ENCODE measurements around the gene MOB3A. TPM values are rescaled to one million over a fixed set of nuclear protein-coding genes. Genes with fewer than 3 reads are reported as not detected.
"Not testable (repeated sequence)": the region's sequence is repeated elsewhere in the genome, so short reads cannot be mapped to it uniquely, and the experiment has no call there.

Gene MOB3A
- total RNA-seq, 2 donors from 2014 or later = 20.9 to 21.8 TPM

DNA sequence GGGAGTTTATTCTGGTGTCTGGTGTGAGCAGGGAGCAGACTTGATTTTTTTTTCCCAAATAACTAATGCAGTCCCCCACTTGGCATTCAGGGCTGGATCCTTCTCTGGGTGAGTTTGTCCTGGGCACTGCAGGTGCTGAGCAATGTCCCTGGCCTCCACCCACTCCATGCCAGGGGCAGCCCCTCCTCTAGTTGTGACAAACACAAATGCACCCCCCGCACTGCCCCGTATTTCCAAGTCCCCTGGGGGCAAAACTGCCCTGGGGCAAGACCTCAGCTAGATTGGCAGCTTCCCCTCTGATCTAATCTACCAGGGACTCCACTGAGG, 6.4 kb downstream of the MOB3A start:
- Histone ChIP-seq H3K9me3 (ENCODE audit: control insufficient read depth, low read length) (no peaks in the 10 kb centered on the region), H3K36me3 (ENCODE audit: control insufficient read depth, insufficient read depth, low read length) (no peaks in the 10 kb centered on the region), H3K4me1 (ENCODE audit: control insufficient read depth, insufficient read depth, low read length) (no peaks in the 10 kb centered on the region), H3K27me3 (ENCODE audit: control insufficient read depth, insufficient read depth, low read length, poor library complexity, severe bottlenecking) (no peaks in the 10 kb centered on the region), H3K9ac (ENCODE audit: extremely low read depth, low read length, poor library complexity, severe bottlenecking) (no peak overlapping the region), H3K4me3 (ENCODE audit: low read length) (no peak overlapping the region), H3K27ac (ENCODE audit: low read depth, low read length) (no peak overlapping the region)
- no peaks in the 10 kb centered on the region for H3K4me1 Mint-ChIP-seq
- no peaks in the 10 kb centered on the region for H3K9me3 Mint-ChIP-seq
- TF ChIP-seq CTCF (conservative IDR thresholded peaks at IDR 0.05) = no peak
- no peak overlapping the region for H3K27ac Mint-ChIP-seq
- H3K36me3 Mint-ChIP-seq (ENCODE audit: low read depth) = peaks cover 13% of the 10 kb centered on the region
- H3K4me3 Mint-ChIP-seq = no peak overlapping the region
- no peaks in the 10 kb centered on the region for H3K27me3 Mint-ChIP-seq (ENCODE audit: insufficient read depth)
- no peak for DNase-seq
- WGBS, 2 experiments (ENCODE audit: insufficient coverage in 1 of 2, insufficient read length in 1 of 2) = 90 to 92% methylated on average over 2 of the region's 2 CpGs

DNA sequence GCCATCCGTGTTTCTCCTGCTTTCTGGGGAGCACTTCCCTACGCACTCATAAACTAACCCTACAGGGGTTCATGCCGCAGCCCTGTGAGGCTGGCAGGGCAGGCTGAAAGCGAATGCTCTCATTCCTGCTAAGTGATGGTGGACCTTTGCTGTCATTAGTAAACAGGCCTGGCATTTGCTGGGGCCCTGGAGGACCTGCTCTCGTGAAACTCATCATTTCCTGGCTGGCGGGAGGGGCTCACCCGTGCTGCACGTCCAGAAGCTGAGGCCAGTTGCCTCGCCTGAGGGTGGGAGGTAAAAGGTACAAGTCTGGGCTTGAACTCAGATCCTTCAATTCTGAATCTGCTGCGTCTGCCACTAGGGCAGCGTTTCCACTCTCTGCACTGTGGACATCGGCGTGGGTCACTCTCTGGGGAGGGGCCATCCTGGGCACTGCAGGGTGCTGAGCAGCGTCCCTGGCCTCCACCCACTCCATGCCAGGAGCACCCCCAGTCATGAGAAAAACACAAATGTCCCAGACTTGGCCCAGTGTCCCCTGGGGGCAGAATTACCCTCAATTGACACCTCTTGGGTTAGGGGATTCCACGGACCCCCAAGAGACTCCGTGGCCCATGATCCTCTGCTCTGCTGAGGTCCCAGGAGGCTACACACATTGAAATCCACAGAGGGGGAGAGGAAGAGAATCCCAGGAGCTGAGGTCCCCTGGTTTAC, 7.0 kb downstream of the MOB3A start:
- no peak for TF ChIP-seq CTCF (conservative IDR thresholded peaks at IDR 0.05)
- 90% methylated on average over 15 to 16 of the region's 16 CpGs for WGBS, 2 experiments (ENCODE audit: insufficient coverage in 1 of 2, insufficient read length in 1 of 2)
- Mint-ChIP-seq H3K27ac (peak overlapping the region; percentile 61), H3K27me3 (ENCODE audit: insufficient read depth) (no peaks in the 10 kb centered on the region), H3K9me3 (no peaks in the 10 kb centered on the region), H3K4me1 (no peaks in the 10 kb centered on the region), H3K36me3 (ENCODE audit: low read depth) (peaks cover 14% of the 10 kb centered on the region), H3K4me3 (no peak overlapping the region)
- Histone ChIP-seq H3K9me3 (ENCODE audit: control insufficient read depth, low read length) (no peaks in the 10 kb centered on the region), H3K4me3 (ENCODE audit: low read length) (no peak overlapping the region), H3K4me1 (ENCODE audit: control insufficient read depth, insufficient read depth, low read length) (no peaks in the 10 kb centered on the region), H3K36me3 (ENCODE audit: control insufficient read depth, insufficient read depth, low read length) (peaks cover under 1% of the 10 kb centered on the region), H3K27ac (ENCODE audit: low read depth, low read length) (peak overlapping the region; percentile 29), H3K27me3 (ENCODE audit: control insufficient read depth, insufficient read depth, low read length, poor library complexity, severe bottlenecking) (no peaks in the 10 kb centered on the region), H3K9ac (ENCODE audit: extremely low read depth, low read length, poor library complexity, severe bottlenecking) (no peak overlapping the region)
- no peak for DNase-seq

DNA sequence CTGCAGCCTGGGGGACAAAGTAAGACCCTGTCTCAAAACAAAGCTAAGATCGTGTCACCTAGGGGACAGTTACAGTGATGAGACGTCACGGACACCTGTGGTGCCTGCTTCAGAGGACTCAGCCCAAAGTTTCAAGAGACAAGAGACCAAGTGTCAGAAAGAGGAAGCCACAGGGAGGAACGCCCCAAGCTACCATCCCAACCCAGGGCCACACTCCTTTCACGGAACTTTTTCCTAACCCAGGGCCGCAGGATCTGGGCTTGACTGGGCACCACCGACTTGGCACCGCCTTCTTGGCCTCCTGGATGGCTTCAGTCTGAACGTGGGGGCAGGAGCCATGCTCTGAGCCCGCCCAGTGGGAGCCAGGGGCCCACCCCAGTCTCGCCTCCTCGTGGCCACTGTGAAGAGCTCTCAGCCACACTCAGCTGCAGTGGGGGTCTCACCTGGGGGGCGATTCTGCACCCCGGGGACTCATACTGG, 8.5 kb downstream of the MOB3A start:
- Mint-ChIP-seq H3K27me3 (ENCODE audit: insufficient read depth) (no peaks in the 10 kb centered on the region), H3K4me3 (no peak overlapping the region), H3K4me1 (no peaks in the 10 kb centered on the region), H3K36me3 (ENCODE audit: low read depth) (peaks cover 14% of the 10 kb centered on the region), H3K9me3 (no peaks in the 10 kb centered on the region), H3K27ac (no peak overlapping the region)
- TF ChIP-seq CTCF (conservative IDR thresholded peaks at IDR 0.05) = no peak
- Histone ChIP-seq H3K4me1 (ENCODE audit: control insufficient read depth, insufficient read depth, low read length) (no peaks in the 10 kb centered on the region), H3K27ac (ENCODE audit: low read depth, low read length) (no peak overlapping the region), H3K36me3 (ENCODE audit: control insufficient read depth, insufficient read depth, low read length) (peaks cover 14% of the 10 kb centered on the region), H3K4me3 (ENCODE audit: low read length) (no peak overlapping the region), H3K9me3 (ENCODE audit: control insufficient read depth, low read length) (no peaks in the 10 kb centered on the region), H3K27me3 (ENCODE audit: control insufficient read depth, insufficient read depth, low read length, poor library complexity, severe bottlenecking) (no peaks in the 10 kb centered on the region), H3K9ac (ENCODE audit: extremely low read depth, low read length, poor library complexity, severe bottlenecking) (no peak overlapping the region)
- DNase-seq = no peak
- WGBS, 2 experiments (ENCODE audit: insufficient coverage in 1 of 2, insufficient read length in 1 of 2) = 87 to 96% methylated on average over 8 to 14 of the region's 14 CpGs

DNA sequence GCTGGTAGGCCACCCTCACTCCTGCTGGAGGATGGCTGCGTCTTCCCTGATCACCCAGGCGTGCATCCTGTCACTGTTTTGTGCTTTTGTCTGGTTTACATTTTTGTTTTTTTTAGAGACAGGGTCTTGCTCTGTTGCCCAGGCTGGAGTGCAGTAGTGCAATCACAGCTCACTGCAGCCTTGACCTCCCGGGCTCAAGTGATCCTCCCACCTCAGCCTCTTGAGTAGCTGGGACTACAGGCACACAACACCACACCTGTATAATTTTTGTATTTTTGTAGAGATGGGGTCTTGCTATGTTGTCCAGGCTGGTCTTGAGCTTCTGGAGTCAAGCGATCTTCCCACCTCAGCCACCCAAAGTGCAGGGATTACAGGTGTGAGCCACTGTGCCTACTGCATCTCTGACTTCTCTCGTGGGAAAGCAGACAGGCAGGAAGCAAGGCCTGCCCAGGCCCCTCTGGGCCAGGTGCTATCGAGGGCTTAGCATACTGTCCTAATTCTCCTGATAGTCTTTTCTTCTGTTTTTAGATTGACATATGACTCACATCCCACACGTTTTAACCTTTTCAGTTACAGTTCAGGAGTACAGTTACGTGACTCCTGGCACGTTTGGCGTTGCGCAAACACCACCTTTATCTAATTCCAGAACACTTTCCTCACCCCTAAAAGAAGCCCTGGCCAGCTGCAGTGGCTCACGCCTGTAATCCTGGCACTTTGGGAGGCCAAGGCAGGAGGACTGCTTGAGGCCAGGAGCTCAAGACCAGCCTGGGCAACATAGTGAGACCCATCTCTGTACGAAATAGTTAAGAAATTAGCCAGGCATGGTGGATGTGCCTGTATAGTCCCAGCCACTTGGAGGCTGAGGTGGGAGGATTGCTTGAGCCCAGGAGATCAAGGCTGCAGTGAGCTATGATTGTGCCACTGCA, 9.2 kb downstream of the MOB3A start:
- H3K36me3 ChIP-seq (ENCODE audit: control insufficient read depth, insufficient read depth, low read length) = peaks cover 16% of the 10 kb centered on the region
- H3K27ac ChIP-seq (ENCODE audit: low read depth, low read length); H3K27me3 Mint-ChIP-seq (ENCODE audit: insufficient read depth); H3K27ac Mint-ChIP-seq; H3K4me1 Mint-ChIP-seq; H3K9me3 Mint-ChIP-seq; H3K4me3 Mint-ChIP-seq; H3K9ac ChIP-seq (ENCODE audit: extremely low read depth, low read length, poor library complexity, severe bottlenecking); DNase-seq; H3K27me3 ChIP-seq (ENCODE audit: control insufficient read depth, insufficient read depth, low read length, poor library complexity, severe bottlenecking); H3K9me3 ChIP-seq (ENCODE audit: control insufficient read depth, low read length); H3K4me3 ChIP-seq (ENCODE audit: low read length); H3K4me1 ChIP-seq (ENCODE audit: control insufficient read depth, insufficient read depth, low read length): not testable (repeated sequence)
- whole genome bisulfite sequencing, 2 experiments (ENCODE audit: insufficient coverage in 1 of 2, insufficient read length in 1 of 2) = 88 to 94% methylated on average over 11 to 13 of the region's 13 CpGs
- H3K36me3 Mint-ChIP-seq (ENCODE audit: low read depth) = peaks cover 14% of the 10 kb centered on the region
